ENCODE data around the gene NTPCR.

DNA sequence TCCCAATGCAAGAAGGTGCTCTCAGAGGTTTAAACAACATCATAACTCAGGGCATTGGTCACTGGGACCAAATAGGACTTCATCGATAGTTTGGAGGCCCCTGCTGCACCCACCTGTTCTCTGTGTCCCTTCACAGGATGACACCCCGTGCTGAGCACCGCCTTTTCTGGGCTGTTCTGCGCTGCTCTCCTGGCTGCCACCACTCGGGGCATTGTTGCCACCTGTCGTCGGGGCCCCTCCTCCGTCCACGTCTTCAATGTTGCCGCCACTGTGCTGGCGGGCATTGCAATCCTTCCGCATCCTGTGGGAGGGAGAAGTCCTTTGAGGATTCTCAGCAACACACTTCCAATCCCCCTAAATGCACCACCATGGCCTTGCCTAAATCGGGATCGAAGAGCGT is 47.7 kb downstream of the NTPCR start:
- TF ChIP-seq, protein P1, sequence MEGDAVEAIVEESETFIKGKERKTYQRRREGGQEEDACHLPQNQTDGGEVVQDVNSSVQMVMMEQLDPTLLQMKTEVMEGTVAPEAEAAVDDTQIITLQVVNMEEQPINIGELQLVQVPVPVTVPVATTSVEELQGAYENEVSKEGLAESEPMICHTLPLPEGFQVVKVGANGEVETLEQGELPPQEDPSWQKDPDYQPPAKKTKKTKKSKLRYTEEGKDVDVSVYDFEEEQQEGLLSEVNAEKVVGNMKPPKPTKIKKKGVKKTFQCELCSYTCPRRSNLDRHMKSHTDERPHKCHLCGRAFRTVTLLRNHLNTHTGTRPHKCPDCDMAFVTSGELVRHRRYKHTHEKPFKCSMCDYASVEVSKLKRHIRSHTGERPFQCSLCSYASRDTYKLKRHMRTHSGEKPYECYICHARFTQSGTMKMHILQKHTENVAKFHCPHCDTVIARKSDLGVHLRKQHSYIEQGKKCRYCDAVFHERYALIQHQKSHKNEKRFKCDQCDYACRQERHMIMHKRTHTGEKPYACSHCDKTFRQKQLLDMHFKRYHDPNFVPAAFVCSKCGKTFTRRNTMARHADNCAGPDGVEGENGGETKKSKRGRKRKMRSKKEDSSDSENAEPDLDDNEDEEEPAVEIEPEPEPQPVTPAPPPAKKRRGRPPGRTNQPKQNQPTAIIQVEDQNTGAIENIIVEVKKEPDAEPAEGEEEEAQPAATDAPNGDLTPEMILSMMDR (IDR thresholded peaks at IDR 0.05): no peak
- TF ChIP-seq POLR2A (IDR thresholded peaks at IDR 0.05): no peak
